Neutrophil (primary cell): ENCODE results near the gene DPF1.

Experiments used
- H3K27ac ChIP-seq: fragments of 200-600 bp; sonication (generic); 2 replicates; pipeline ENCODE4 v1.5.1; 2016; ENCODE audit warnings: mild to moderate bottlenecking, moderate library complexity
- H3K27me3 ChIP-seq: fragments of 200-600 bp; sonication (generic); 2 replicates; pipeline ENCODE4 v1.6.0; 2016; ENCODE audit warnings: mild to moderate bottlenecking
- H3K36me3 ChIP-seq: fragments of 200-600 bp; sonication (generic); 2 replicates; pipeline ENCODE4 v1.5.1; 2017
- H3K4me1 ChIP-seq, 2 experiments: fragments of 200-600 bp in 1 of 2; sonication (generic) in 1 of 2; 1 replicate in 1 of 2; 2 replicates in 1 of 2; pipeline versions ENCODE4 v1.5.1 to v1.6.1; 2013 to 2016; ENCODE audit warnings: low read depth in 1 of 2, low read length in 1 of 2, mild to moderate bottlenecking in 1 of 2, moderate library complexity in 1 of 2; ENCODE audit not compliant: control insufficient read depth in 1 of 2, insufficient read depth in 1 of 2
- H3K4me3 ChIP-seq, 2 experiments: fragments of 200-600 bp in 1 of 2; sonication (generic) in 1 of 2; 1 replicate in 1 of 2; 2 replicates in 1 of 2; pipeline ENCODE4 v1.5.1; 2013 to 2016; ENCODE audit warnings: low read depth in 1 of 2, low read length in 1 of 2, mild to moderate bottlenecking in 1 of 2, moderate library complexity in 1 of 2
- H3K9me3 ChIP-seq: fragments of 200-600 bp; sonication (generic); 2 replicates; pipeline ENCODE4 v1.5.1; 2016
- TF ChIP-seq, protein P1 (sequence below): fragments of 200-600 bp; sonication (generic); IDR thresholded peaks from 2 replicates; pipeline ENCODE4 v1.5.1; 2016; ENCODE audit warnings: antibody characterized with exemption

Gene DPF1

DNA sequence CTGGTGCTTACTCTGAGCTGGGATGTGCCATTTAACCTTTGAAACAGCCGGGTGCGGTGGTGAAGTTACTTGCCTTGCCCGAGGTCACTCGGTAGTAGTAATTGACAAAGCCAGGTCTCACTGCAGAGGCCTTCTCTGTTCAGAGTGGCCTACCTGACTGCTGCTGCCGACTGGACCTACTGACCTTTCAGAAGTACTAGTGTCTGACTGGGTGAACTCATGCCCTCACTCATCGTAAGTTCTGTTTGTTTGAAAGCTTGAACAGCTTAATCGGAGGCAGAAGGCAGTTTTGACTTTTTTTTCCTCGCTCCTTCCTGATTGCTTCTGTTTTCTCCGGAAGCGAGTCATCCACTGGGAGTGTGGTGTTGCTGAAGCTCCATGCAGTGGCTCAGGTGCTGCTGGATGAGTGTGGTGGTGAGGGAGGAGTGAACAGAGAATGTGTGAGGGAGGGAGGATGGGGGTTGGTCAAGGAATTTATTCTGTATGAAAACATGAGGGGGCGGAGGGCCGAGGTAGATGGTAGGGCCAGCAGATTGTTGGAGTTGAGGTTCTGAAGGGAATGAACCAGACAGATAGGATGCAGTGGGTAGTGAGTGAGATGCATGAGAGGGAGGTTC lies 43.1 kb upstream of the DPF1 start:
- Histone ChIP-seq H3K4me1 (peaks cover 41 to 54% of the 10 kb centered on the region in 2 experiments), H3K4me3 (no peak overlapping the region), H3K27me3 (no peaks in the 10 kb centered on the region), H3K27ac (no peak overlapping the region), H3K36me3 (no peaks in the 10 kb centered on the region), H3K9me3 (no peaks in the 10 kb centered on the region)
- TF ChIP-seq, protein P1, sequence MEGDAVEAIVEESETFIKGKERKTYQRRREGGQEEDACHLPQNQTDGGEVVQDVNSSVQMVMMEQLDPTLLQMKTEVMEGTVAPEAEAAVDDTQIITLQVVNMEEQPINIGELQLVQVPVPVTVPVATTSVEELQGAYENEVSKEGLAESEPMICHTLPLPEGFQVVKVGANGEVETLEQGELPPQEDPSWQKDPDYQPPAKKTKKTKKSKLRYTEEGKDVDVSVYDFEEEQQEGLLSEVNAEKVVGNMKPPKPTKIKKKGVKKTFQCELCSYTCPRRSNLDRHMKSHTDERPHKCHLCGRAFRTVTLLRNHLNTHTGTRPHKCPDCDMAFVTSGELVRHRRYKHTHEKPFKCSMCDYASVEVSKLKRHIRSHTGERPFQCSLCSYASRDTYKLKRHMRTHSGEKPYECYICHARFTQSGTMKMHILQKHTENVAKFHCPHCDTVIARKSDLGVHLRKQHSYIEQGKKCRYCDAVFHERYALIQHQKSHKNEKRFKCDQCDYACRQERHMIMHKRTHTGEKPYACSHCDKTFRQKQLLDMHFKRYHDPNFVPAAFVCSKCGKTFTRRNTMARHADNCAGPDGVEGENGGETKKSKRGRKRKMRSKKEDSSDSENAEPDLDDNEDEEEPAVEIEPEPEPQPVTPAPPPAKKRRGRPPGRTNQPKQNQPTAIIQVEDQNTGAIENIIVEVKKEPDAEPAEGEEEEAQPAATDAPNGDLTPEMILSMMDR: no peak

DNA sequence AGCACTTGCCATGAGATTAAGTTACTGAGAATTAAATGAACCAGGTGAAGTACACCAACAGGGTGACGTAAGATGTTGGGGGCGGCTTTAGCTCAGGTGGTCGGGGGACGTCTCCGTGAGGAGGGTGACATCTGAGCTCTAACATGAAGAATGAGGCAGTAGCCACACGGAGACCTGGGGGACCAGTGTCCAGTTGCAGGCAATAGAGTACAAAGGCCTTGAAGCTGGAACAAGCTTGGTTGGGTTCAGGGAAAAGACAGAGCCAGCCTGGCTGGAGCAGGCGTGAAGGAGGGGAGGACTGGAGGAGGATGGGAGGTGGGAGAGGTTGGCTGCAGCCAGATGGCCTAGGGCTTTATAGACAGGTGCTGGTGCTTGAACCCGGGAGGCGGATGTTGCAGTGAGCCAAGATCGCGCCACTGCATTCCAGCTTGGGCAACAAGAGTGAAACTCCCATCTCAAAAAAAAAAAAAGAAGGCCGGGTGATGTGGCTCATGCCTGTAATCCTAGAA lies 42.0 kb upstream of the DPF1 start:
- Histone ChIP-seq H3K4me3 (peak overlapping the region; percentile 73 to 89), H3K4me1 (peaks cover 41 to 54% of the 10 kb centered on the region in 2 experiments), H3K27ac (peak overlapping the region; percentile 87), H3K9me3 (no peaks in the 10 kb centered on the region), H3K27me3 (no peaks in the 10 kb centered on the region), H3K36me3 (no peaks in the 10 kb centered on the region)
- TF ChIP-seq, protein P1: no peak

DNA sequence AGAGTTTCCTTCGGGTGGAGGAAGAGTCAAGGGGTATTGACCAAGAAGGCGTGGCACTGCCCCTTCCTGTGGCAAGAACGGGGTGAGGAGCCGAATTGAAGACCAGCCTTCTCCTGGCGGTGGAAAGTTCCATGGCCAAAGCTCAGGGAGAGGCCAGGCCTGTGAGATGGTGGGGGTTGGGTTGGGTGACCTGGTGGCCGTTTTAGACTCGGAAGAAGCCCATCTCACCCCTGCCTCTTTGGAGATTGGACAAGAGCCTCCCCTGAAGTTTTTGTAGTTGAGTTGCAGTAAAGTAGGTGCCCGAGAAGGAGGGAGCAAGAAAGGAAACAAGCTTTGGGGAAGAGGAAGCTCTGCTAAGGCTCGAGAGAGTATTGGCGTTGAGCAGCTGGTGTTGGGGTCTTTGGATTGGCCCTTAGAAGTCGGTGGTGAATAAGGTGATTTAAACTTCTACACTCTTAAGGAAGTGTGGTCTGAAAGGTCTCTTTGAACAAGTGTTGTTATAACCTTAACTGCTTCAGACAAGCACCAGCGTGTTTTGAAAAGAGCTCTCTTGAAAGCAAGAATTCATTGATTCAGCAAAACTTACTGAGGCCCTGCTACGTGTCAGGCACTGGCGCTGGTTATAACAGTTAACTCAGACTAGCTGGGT lies 41.3 kb upstream of the DPF1 start:
- Histone ChIP-seq H3K27me3 (peaks cover 6% of the 10 kb centered on the region), H3K9me3 (no peaks in the 10 kb centered on the region), H3K4me3 (peak overlapping the region; percentile 73 to 89), H3K4me1 (peaks cover 41 to 54% of the 10 kb centered on the region in 2 experiments), H3K36me3 (no peaks in the 10 kb centered on the region), H3K27ac (peak overlapping the region; percentile 87)
- TF ChIP-seq, protein P1: no peak

DNA sequence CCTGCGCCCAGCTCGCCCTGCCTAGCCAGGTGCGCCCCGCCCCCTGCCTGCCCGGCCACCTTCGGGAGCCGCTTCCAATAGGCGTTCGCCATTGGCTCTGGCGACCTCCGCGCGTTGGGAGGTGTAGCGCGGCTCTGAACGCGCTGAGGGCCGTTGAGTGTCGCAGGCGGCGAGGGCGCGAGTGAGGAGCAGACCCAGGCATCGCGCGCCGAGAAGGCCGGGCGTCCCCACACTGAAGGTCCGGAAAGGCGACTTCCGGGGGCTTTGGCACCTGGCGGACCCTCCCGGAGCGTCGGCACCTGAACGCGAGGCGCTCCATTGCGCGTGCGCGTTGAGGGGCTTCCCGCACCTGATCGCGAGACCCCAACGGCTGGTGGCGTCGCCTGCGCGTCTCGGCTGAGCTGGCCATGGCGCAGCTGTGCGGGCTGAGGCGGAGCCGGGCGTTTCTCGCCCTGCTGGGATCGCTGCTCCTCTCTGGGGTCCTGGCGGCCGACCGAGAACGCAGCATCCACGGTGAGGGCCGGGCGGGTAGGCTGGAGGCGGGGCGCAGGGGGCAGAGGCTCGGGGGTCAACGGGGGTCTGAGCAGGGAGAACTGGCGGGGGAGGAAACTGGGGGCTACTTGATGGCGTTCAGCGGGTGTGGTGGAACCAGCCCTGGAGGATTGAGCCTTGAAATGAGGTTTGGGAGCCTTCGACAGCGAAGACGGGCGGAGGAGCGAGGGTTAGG lies 40.6 kb upstream of the DPF1 start, which contains the start of gene SPINT2:
Gene SPINT2 (plus strand): TSS at position 88 of the 727 bp plus-strand sequence. CDS start 320 bp downstream, at position 408.
- peaks cover 8% of the 10 kb centered on the region for H3K27me3 ChIP-seq
- H3K27ac ChIP-seq: peak within 1 kb of the TSS; percentile 87
- TF ChIP-seq, protein P1: peak; percentile 5
- H3K36me3 ChIP-seq: no peaks in the 10 kb centered on the region
- peak within 1 kb of the TSS; percentile 73 to 89 for H3K4me3 ChIP-seq
- H3K4me1 ChIP-seq: peaks cover 41 to 54% of the 10 kb centered on the region in 2 experiments
- no peaks in the 10 kb centered on the region for H3K9me3 ChIP-seq

DNA sequence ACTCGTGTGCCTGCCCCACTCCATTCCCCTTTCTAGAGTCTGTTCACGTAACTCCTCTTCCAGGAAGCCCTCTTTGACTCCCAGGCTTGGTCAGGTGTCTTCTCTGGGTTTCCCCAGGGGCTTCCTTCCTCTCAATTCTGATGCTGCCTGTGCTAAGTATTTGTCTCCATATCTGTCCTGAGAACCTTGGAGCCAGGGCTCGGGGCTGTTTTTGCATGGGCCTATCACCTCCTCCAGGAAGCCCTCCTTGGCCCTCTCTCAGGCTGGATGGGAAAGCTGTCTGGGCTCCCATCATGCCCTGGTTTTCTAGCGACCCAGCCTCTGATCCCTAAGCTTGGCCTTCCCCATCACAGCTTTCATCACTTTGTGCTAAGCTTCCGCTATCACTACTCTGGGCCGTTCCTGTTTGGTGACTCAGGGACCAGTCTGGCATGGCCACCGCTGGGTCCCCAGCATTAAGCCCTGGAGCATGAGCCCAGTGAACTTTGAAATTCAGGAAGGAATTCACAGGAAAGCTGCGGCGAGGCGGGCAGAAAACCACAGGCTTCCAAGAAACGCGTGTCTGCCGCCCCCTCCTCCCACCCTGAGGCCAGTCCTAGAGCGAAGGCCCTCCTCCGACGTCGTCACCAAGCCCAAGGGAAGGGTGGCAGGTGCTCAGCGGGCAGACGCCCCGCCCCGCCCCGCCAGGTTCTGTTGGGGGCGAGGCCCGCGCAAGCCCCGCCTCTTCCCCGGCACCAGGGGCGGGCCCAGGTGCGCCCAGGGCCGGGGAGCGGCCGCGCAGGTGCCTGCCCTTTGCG lies 39.9 kb upstream of the DPF1 start:
- TF ChIP-seq, protein P1: peak; percentile 8
- Histone ChIP-seq H3K36me3 (no peaks in the 10 kb centered on the region), H3K27ac (peak overlapping the region; percentile 87), H3K4me1 (peaks cover 41 to 54% of the 10 kb centered on the region in 2 experiments), H3K27me3 (peaks cover 12% of the 10 kb centered on the region), H3K9me3 (no peaks in the 10 kb centered on the region), H3K4me3 (peak overlapping the region; percentile 73 to 89)
